Right lobe of liver (tissue), 4 donors: ENCODE results near the gene C17orf113.

Experiments
- CTCF ChIP-seq, 4 donors: fragments of 200-600 bp in 3 of 4; fragments of 450-650 bp in 1 of 4; IDR thresholded peaks; one replicate each; pipeline versions ENCODE4 v1.5.1 to v1.8.0; 2016 to 2022; ENCODE audit warnings: antibody characterized with exemption in 4 of 4, mild to moderate bottlenecking in 2 of 4
- POLR2A ChIP-seq: fragments of 450-650 bp; IDR thresholded peaks from one replicate; pipeline ENCODE4 v1.6.1; 2017; ENCODE audit warnings: antibody characterized with exemption, mild to moderate bottlenecking
- donor health status: DM: no; HTN: no; CAD: no.
- donor health status: DM: no; HTN: no; CAD: no.
- donor health status: DM: no; HTN: yes; CAD: no.

GRCh38 chr17:42088736-42089135, 38.3 kb upstream of the C17orf113 start:
- TF ChIP-seq POLR2A (no peak), CTCF (IDR thresholded peaks at IDR 0.05) (no peak)
